Breast epithelium (tissue), 3 donors: ENCODE results near the gene C6orf89.

Source experiments
- CTCF ChIP-seq, 3 donors: fragments of 450-650 bp; IDR thresholded peaks; one replicate each; pipeline ENCODE4 v1.5.1; 2016 to 2017; ENCODE audit warnings: antibody characterized with exemption in 3 of 3, mild to moderate bottlenecking in 3 of 3, moderate library complexity in 3 of 3
- POLR2A ChIP-seq: fragments of 450-650 bp; IDR thresholded peaks from one replicate; pipeline ENCODE4 v1.6.1; 2016; ENCODE audit warnings: antibody characterized with exemption, mild to moderate bottlenecking, moderate library complexity

- TF ChIP-seq CTCF (IDR thresholded peaks at IDR 0.05): no peak
- no peak for TF ChIP-seq POLR2A
These were observed 87.4 kb downstream of the C6orf89 start for GRCh38 chr6:36973190-36973589.
